ENCODE data around the gene ANLN.

The ANLN gene

DNA sequence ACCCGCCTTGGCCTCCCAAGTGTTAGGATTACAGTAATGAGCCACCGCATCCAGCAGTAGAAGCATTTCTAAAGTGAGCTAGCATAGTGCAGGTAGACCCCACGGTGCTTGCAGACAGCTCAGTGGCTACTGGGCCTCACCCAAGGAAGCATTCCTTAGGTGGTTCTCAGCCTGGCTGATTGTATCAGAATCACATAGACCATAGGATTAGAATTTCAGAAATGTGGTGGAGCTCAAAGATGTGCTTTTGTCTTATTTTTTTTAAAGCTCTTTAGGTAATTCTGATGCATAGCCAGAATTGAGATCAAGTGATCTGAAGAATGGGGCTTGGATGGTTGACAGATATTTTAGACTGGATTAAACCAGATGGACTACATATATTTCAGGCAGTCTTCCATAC, 10.9 kb downstream of the ANLN start:
- H3K4me3 ChIP-seq (ENCODE audit: control insufficient read depth, low read depth, low read length) = no peak overlapping the region
- TF ChIP-seq, protein P1, sequence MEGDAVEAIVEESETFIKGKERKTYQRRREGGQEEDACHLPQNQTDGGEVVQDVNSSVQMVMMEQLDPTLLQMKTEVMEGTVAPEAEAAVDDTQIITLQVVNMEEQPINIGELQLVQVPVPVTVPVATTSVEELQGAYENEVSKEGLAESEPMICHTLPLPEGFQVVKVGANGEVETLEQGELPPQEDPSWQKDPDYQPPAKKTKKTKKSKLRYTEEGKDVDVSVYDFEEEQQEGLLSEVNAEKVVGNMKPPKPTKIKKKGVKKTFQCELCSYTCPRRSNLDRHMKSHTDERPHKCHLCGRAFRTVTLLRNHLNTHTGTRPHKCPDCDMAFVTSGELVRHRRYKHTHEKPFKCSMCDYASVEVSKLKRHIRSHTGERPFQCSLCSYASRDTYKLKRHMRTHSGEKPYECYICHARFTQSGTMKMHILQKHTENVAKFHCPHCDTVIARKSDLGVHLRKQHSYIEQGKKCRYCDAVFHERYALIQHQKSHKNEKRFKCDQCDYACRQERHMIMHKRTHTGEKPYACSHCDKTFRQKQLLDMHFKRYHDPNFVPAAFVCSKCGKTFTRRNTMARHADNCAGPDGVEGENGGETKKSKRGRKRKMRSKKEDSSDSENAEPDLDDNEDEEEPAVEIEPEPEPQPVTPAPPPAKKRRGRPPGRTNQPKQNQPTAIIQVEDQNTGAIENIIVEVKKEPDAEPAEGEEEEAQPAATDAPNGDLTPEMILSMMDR (conservative IDR thresholded peaks at IDR 0.05; ENCODE audit: control insufficient read depth, insufficient read depth, low read depth, low read length) = no peak
- no peak for DNase-seq (ENCODE audit: low read depth)

DNA sequence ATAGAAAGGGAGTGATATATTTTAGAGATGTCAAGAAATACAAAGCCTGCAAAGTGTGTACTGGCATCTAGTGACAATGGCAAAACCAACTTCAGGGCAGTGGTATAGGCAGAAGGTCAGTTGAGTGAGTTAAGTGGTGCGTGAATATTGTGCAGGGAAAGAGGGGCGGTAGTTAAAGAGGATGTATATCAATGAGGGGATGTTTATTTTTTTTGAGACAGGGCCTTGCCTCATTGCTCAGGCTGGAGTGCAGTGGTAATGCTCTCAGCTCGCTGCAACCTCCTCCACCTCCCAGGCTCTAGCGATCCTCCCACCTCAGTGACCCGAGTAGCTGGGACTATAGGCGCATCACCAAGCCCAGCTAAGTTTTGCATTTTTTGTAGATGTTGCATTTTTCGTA, 13.8 kb downstream of the ANLN start:
- no peak for DNase-seq (ENCODE audit: low read depth)
- H3K4me3 ChIP-seq (ENCODE audit: control insufficient read depth, low read depth, low read length) = no peak overlapping the region
- TF ChIP-seq, protein P1 (conservative IDR thresholded peaks at IDR 0.05; ENCODE audit: control insufficient read depth, insufficient read depth, low read depth, low read length) = no peak

DNA sequence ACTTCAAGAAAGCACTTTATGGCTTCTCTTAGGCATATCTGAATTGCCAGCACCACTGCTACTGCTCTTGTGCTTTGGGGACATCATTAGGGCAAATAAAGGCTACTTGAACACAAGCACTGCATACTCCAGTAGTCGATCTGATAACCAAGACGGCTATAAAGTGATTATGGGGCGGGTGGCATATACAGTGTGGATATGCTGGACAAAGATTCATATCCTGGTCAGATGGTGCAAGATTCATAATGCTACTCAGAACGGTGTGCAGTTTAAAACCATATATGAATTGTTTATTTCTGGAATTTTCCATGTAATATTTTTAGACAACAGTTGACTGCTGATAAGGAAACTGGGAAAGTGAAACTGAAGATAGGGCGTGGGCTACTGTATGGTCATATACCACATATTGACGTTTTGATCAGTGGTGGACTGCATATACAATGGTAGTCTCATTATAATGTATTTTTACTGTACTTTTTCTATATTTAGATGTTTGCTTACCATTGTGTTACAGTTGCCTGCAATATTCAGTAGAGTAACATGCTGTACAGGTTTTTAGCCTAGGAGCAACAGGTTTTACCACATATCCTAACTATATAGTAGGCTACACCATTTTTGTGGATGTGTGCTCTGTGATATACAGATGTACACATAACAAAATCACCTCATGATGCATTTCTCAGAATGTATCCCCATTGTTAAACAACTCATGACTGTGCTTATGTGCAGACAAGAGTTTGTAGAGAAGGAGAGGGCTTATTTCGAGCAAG, 15.2 kb downstream of the ANLN start:
- TF ChIP-seq, protein P1 (conservative IDR thresholded peaks at IDR 0.05; ENCODE audit: control insufficient read depth, insufficient read depth, low read depth, low read length) = no peak
- H3K4me3 ChIP-seq (ENCODE audit: control insufficient read depth, low read depth, low read length) = no peak overlapping the region
- no peak for DNase-seq (ENCODE audit: low read depth)

DNA sequence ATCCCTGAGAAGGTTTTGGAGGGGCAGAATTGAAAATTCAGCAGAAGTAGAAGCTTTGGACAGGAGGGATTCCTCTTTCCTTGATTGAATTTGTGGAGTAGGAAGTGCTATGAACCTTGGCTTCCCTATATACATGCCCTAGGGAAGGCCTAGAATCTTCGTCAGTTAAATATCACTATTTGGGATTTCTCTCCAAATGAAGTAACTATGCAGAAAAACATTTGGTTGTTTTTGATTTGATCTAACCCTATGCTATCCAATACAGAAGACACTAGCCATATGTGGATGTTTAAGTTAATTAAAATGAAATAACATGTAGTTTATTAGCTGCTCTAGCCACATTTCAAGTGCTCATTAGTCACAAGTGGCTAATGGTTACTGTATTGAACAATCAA, 15.7 kb downstream of the ANLN start:
- TF ChIP-seq, protein P1 (conservative IDR thresholded peaks at IDR 0.05; ENCODE audit: control insufficient read depth, insufficient read depth, low read depth, low read length) = no peak
- no peak for DNase-seq (ENCODE audit: low read depth)
- H3K4me3 ChIP-seq (ENCODE audit: control insufficient read depth, low read depth, low read length) = no peak overlapping the region

DNA sequence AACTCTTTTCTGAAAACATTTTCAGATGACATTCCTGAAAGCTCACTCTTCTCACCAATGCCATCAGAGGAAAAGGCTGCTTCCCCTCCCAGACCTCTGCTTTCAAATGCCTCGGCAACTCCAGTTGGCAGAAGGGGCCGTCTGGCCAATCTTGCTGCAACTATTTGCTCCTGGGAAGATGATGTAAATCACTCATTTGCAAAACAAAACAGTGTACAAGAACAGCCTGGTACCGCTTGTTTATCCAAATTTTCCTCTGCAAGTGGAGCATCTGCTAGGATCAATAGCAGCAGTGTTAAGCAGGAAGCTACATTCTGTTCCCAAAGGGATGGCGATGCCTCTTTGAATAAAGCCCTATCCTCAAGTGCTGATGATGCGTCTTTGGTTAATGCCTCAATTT, 16.5 kb downstream of the ANLN start:
- TF ChIP-seq, protein P1 (conservative IDR thresholded peaks at IDR 0.05; ENCODE audit: control insufficient read depth, insufficient read depth, low read depth, low read length) = no peak
- no peak overlapping the region for H3K4me3 ChIP-seq (ENCODE audit: control insufficient read depth, low read depth, low read length)
- DNase-seq (ENCODE audit: low read depth) = no peak

DNA sequence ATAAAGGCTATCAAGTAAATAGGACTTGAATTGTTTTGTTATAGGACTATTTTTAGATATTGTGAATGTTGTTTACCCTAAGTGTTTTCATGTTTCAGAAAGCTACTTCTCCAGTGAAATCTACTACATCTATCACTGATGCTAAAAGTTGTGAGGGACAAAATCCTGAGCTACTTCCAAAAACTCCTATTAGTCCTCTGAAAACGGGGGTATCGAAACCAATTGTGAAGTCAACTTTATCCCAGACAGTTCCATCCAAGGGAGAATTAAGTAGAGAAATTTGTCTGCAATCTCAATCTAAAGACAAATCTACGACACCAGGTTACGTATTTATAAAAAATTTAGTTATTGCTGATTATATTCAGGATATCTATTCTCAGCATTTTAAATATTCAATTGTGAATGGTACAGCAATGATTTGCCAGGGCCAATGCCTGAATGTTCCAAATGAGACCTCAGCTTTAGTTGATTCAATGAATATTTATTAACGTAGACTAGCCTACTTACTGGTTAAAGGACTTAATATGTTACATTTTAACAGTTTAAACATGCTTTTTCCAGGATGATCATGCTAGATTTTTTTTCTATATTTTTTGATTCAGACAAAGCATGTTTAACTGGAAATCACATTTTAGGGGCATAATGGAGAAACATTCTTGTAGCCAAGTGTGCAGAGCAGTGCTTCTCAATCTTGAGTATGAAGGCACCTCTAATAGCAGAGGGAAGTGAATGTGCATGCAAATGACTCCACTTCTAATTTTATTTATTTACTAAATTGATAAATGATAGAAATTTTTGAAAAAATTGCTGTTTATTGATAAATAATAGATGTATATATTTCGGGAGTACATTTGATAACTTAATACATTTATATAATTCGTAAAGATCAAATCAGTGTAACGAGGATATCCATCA, 18.2 kb downstream of the ANLN start:
- no peak overlapping the region for H3K4me3 ChIP-seq (ENCODE audit: control insufficient read depth, low read depth, low read length)
- TF ChIP-seq, protein P1 (conservative IDR thresholded peaks at IDR 0.05; ENCODE audit: control insufficient read depth, insufficient read depth, low read depth, low read length) = no peak
- no peak for DNase-seq (ENCODE audit: low read depth)
